GM18505 (cell line): Measurements from ENCODE around the gene CD2.

Experiments
- ATAC-seq: cut with Tn5 transposase; IDR thresholded peaks from one replicate; pipeline ENCODE4 v1.9.1; 2021; ENCODE audit not compliant: unreplicated experiment
- POLR2A ChIP-seq: IDR thresholded peaks from 4 replicates; pipeline ENCODE4 v1.6.1; 2011; ENCODE audit warnings: borderline replicate concordance; ENCODE audit not compliant: insufficient read depth, insufficient read length; ENCODE audit errors: extremely low read depth

CD2 gene

GRCh38 chr1:116794804-116795481 is 40.7 kb downstream of the CD2 start:
- ATAC-seq: peak; percentile 93
- TF ChIP-seq POLR2A: no peak

GRCh38 chr1:116795482-116795829 is 41.2 kb downstream of the CD2 start:
- no peak for ATAC-seq
- no peak for TF ChIP-seq POLR2A

- no peak for ATAC-seq
- TF ChIP-seq POLR2A: no peak
These were observed 50.5 kb downstream of the CD2 start for GRCh38 chr1:116804736-116805135.

- ATAC-seq: no peak
- no peak for TF ChIP-seq POLR2A
These were observed 51.2 kb downstream of the CD2 start for GRCh38 chr1:116805398-116805797.

GRCh38 chr1:116806245-116806644 is 52.0 kb downstream of the CD2 start:
- ATAC-seq: no peak
- no peak for TF ChIP-seq POLR2A

- ATAC-seq: no peak
- TF ChIP-seq POLR2A: no peak
These were observed 52.4 kb downstream of the CD2 start for GRCh38 chr1:116806671-116807070.

GRCh38 chr1:116807394-116808199 is 53.4 kb downstream of the CD2 start:
- no peak for TF ChIP-seq POLR2A
- no peak for ATAC-seq

GRCh38 chr1:116808200-116808847 is 54.1 kb downstream of the CD2 start:
- no peak for ATAC-seq
- TF ChIP-seq POLR2A: no peak

GRCh38 chr1:116808848-116809508 is 54.7 kb downstream of the CD2 start:
- TF ChIP-seq POLR2A: no peak
- ATAC-seq: no peak

GRCh38 chr1:116811321-116811720 is 57.1 kb downstream of the CD2 start:
- no peak for TF ChIP-seq POLR2A
- ATAC-seq: no peak

GRCh38 chr1:116814926-116815723 is 60.9 kb downstream of the CD2 start:
- TF ChIP-seq POLR2A: no peak
- no peak for ATAC-seq

GRCh38 chr1:116817582-116818064 is 63.4 kb downstream of the CD2 start:
- no peak for ATAC-seq
- TF ChIP-seq POLR2A: no peak
